Activated naive CD8-positive, alpha-beta T cell treated with anti-CD3 and anti-CD28 coated beads, Interleukin-2, amount 50 U/mL, for 16 hours (primary cell): ENCODE results near the gene GMPPA.

ENCODE experiments used
- DNase-seq: peaks from one replicate; pipeline ENCODE4 v3.0.0-alpha.2; 2020; ENCODE audit warnings: low read depth, low spot score

GMPPA gene

GRCh38 chr2:219538956-219539788 lies 40.5 kb downstream of the GMPPA start:
- DNase-seq, result no peak

GRCh38 chr2:219539926-219540678 lies 41.4 kb downstream of the GMPPA start:
- no peak for DNase-seq

- DNase-seq, result no peak
Measured at GRCh38 chr2:219540784-219541504, 42.3 kb downstream of the GMPPA start.

GRCh38 chr2:219541611-219542180 lies 43.0 kb downstream of the GMPPA start:
- DNase-seq, result peak; percentile 63

GRCh38 chr2:219542931-219543595 lies 44.4 kb downstream of the GMPPA start:
- DNase-seq, result no peak

DNA sequence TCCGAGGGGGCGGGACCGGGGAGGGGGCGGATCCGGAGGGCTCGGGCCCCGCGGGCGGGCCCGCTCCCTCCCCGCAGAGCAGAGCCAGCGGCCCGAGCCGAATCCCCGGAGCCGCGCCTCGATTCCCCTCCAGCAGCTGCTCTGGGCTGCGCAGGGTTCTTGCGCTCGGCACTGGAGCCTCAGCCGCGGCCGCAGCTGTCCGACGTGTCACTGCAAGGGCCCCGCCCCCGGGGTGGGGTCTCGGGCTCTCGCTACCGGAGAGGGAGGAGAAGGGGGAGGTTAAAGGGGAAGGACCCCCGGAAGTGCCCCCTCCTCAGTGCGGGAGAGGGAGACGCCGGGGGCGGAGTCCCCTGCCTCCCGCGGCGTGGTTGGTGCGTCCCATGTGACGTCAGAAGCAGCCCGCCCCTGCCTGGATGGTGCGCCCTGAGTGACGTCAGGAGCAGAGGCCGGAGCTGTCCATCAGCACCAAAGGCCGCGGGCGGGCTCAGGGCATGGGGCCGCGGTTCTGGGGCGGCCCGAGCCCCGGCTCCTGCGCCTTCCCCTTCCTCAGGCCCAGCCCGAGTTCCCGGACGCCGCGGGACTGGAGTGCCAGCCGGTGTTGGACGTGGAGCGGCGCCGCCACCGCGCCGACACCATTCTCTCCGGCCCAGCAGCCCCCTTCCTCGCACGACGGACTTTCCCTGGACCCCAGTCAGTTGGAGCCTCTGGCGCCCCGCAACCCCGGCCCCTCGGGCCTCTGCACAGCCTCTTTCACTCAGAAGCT lies 45.1 kb downstream of the GMPPA start, which contains the start of the genes CHPF and TMEM198:
Gene CHPF, minus strand, starts transcription at position 214 of the 763 bp plus-strand sequence. CDS start 271 bp downstream, outside the sequence.
Gene TMEM198, plus strand, starts transcription at position 433 of the 763 bp plus-strand sequence. CDS start 700 bp downstream, outside the sequence.
- DNase-seq, result peak; percentile 88

- DNase-seq, result no peak
Measured at GRCh38 chr2:219544567-219544966, 45.9 kb downstream of the GMPPA start.

- no peak for DNase-seq
Measured at GRCh38 chr2:219545295-219545942, 46.7 kb downstream of the GMPPA start.

- no peak for DNase-seq
Measured at GRCh38 chr2:219545943-219546352, 47.3 kb downstream of the GMPPA start.

DNA sequence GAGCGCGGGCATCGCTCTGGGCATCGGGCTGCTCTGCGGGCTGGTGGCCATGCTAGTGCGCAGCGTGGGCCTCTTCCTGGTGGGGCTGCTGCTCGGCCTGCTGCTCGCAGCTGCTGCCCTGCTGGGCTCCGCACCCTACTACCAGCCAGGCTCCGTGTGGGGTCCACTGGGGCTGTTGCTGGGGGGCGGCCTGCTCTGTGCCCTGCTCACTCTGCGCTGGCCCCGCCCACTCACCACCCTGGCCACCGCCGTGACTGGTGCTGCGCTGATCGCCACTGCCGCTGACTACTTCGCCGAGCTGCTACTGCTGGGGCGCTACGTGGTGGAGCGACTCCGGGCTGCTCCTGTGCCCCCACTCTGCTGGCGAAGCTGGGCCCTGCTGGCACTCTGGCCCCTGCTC lies 48.9 kb downstream of the GMPPA start:
- DNase-seq, result no peak

DNA sequence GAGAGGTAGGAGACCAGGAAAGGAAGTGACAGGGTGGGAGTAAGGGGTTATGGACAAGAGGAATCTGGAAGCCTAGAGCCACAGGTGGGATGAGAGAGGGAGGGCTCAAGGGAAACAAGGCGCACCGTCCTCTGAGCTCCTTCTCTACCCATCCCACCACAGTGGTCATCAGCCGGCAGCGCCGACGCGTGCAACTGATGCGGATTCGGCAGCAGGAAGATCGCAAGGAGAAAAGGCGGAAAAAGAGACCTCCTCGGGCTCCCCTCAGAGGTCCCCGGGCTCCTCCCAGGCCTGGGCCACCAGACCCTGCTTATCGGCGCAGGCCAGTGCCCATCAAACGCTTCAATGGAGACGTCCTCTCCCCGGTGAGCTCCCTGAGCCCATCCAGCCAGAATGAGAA lies 50.3 kb downstream of the GMPPA start:
- DNase-seq, result no peak

DNA sequence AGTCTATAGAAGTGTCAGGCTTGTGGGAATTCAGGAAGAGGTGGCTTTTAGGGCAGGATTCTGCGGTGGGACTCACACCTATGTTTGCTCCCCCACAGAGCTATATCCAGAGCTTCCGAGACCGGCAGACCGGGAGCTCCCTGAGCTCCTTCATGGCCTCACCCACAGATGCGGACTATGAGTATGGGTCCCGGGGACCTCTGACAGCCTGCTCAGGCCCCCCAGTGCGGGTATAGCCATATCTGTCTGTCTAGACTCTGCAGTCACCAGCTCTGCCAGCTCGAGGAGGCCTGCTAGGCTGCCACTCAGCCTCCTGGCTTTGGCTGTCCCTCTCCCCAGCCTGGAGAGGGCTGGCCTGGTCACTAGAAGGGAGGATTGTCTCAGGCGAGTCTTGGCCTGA lies 50.9 kb downstream of the GMPPA start:
- DNase-seq, result no peak

DNA sequence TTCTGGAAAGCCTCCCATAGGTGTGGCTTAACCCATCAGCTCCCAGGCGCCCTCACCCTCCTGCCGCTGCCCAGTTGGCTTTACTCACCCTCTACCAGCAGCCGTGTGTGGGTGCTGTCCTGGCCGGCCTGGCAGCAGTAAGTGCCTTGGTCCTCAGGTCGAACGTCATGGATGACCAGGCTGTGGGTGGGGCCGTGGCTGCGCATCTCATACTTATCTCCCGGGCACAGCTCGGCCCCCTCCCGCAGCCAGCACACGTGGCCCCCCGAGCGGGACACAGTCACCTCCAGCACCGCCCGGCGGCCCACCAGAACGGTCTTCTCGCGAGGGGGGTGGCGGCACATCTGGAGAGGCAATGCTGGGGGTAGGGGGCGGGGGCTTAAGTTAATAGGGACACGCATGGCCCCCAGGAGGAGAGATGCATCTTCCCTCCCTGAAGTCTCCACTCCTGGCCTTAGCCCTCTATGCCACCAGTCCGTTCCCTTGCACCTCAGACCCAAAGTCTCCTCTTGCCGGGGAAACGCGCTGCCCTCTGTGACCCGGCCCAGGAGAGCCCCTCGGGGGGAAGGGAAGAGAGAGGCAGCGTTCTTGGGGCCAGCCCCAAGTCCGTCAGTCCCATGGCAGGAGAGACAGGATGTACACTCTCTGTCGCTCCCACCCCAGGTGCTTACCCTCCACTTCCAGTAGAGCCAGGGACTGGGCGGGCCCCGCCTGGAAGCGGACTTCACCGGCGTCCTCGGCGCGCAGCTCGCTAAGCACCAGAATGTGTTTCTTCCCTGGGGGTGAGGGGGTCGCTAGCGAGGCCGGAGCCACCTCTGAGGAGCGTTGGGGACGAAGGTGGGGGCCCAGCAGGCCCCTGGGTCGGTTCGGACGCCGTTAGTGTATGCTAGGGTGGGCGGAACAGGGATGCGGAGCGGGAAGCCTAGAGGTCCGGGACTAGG lies 53.0 kb downstream of the GMPPA start:
- DNase-seq, result no peak

DNA sequence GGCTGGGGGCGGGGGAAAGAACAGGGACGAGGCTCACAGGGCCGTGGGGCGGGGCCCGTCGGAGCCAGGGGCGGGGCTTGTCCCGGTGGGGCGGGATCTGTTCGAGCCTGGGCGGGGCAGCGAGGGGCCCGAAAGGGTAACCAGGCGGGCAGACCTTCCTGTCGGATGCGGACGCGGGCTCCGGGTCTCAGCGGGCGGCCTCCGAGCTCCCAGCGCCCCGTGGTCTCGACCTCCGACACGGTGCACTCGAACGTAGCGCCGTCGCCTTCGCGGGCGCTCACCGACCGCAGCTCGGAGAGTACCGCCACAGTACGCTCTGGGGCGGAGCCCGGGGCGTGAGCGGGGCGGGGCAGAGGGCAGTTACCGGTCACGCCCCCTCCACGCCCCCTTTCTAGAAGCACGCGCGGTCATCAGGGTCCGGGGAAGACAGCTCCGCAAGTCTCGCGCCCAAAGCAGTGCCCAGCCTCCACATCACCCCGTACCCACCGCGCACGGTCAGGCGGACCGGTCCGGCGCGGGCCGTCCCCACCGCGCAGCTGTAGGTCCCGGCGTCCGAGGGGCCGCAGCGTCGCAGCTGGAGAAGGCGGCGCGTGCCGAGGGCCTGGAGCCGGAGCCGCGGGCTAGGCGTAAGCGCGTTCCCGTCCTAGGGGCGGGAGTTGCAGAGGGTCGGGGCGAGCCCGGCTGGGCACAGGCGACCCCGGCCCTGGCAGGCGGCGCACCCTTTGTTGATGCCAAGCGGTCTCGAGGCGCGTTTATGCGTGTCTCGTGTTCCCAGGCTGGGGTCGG lies 53.9 kb downstream of the GMPPA start:
- peak; percentile 51 for DNase-seq

DNA sequence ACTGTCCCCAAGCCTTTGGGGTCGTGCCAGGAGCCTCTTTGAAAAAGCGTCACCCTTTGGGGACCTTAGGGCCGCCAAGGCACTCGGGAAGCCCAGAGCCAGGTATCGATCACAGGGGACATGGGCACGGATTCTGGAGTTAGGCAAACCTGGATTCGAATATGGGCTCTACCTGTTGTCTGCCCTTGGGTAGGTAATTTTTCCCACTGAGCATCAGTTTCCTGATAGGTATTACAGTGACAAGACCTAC lies 54.4 kb downstream of the GMPPA start:
- DNase-seq, result no peak

DNA sequence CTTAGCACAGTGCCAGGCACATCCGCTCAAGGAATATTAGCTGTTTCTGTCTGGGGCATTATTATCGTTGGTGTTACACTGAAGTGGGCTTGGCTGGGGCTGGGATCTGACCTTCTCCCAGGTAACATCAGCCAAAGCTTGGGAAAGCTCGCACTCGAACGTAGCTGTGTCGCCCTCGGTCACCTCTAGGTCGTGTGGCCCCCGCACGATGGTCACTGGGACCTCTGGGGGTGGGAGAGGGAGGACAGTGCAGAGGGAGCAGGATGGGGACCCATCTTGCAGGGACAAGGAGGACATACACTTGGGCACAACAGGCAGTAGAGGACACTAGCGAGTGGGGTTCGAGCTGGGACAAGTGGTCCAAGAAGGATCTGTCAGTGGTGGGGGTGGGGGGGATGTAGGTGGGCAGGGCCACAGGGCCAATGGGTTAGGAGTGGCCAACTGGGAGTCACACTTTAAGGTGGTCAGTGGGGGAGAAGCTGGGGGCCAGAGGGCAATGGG lies 54.8 kb downstream of the GMPPA start:
- no peak for DNase-seq

DNA sequence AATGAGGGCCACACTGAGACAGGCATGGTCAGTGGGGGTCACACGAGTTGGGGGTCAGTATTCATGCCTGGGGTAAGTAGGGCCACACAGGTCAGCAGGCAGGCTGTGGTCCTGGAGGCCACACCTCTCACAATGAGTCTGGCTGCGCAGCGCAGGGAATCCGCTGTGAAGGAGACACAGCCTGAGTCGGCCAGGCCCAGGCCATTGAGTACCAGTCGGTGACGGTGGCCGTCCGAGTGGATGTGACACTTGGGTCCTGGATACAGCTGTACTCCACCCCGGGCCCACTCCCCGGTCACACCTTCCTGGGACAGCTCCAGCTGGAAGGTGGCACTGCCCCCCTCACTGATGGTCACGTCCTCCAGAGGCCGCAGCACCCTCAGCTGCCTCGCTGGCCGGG lies 55.7 kb downstream of the GMPPA start:
- no peak for DNase-seq

DNA sequence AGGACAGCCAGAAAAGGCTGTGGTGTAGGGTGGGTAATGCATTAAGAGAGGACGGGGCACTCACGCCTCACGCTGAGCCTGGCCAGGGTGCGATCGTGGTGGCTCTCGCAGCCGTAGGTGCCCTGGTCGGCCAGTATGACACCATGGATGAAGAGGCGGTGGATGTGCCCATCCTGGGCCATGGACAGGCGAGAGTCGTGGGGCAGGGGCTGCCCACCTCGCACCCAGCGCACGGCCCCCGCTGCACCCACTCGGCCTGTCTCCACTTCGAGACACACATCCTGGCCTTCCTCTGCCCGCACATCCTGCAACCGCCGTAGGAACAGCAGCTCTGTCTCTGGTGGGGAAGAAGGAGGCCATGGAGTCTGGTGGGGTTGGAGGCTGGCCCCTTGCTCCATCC lies 57.3 kb downstream of the GMPPA start:
- DNase-seq, result no peak
